Esophagus muscularis mucosa (tissue), 4 donors: ENCODE data around the gene CATSPER4. TPM values are rescaled to one million over a fixed set of nuclear protein-coding genes. Genes with fewer than 3 reads are reported as not detected.

Source experiments
- DNase-seq: peaks from one replicate; pipeline ENCODE4 v3.0.0-alpha.2; 2017; ENCODE audit errors: extremely low spot score
- H3K27ac ChIP-seq, 4 donors: fragments of 200-600 bp; sonication (generic); replicated peaks in 1 of 4; 1 replicate in 3 of 4; 2 replicates in 1 of 4; pipeline ENCODE4 v1.5.1; 2016 to 2019; ENCODE audit warnings: mild to moderate bottlenecking in 1 of 4
- H3K27me3 ChIP-seq, 4 donors: fragments of 200-600 bp; sonication (generic); one replicate each; pipeline versions ENCODE4 v1.5.1 to v1.6.0; 2016 to 2019
- H3K36me3 ChIP-seq, 4 donors: fragments of 200-600 bp; sonication (generic); one replicate each; pipeline ENCODE4 v1.5.1; 2016 to 2019
- H3K4me1 ChIP-seq, 4 donors: fragments of 200-600 bp; sonication (generic); one replicate each; pipeline ENCODE4 v1.5.1; 2016 to 2019
- H3K4me3 ChIP-seq, 4 donors: fragments of 200-600 bp; sonication (generic); 1 replicate in 2 of 4; 2 replicates in 2 of 4; pipeline ENCODE4 v1.5.1; 2016 to 2019; ENCODE audit warnings: mild to moderate bottlenecking in 4 of 4, moderate library complexity in 1 of 4
- H3K9me3 ChIP-seq, 4 donors: fragments of 200-600 bp; sonication (generic); 1 replicate in 3 of 4; 2 replicates in 1 of 4; pipeline ENCODE4 v1.5.1; 2016 to 2019
- EP300 ChIP-seq: sonication (generic); formaldehyde crosslinking; IDR thresholded peaks from one replicate; pipeline ENCODE4 v1.6.1; 2017; ENCODE audit warnings: antibody characterized with exemption
- POLR2A ChIP-seq: fragments of 450-650 bp; IDR thresholded peaks from one replicate; pipeline ENCODE4 v1.6.1; 2017; ENCODE audit warnings: antibody characterized with exemption, moderate library complexity, mild to moderate bottlenecking, low read depth
- POLR2AphosphoS5 ChIP-seq, 2 donors: sonication (generic); formaldehyde crosslinking; IDR thresholded peaks; one replicate each; pipeline ENCODE4 v1.6.1; 2017; ENCODE audit warnings: antibody characterized with exemption in 2 of 2
- WGBS: methylation state at CpG from one replicate; pipeline ENCODE4 v1.1.5; 2018; 5-methylcytosine and 5-hydroxymethylcytosine counted together
- intact Hi-C: fragments of 100-400 bp; cut with DNase I; formaldehyde crosslinking; loops from one replicate; pipeline ENCODE4 v1.15.1; 2023
- total RNA-seq, 4 donors: library from RNA; depleted of rRNA; stranded (reverse); fragments of >200 nt; gene quantifications; one replicate each; pipeline versions ENCODE4 v1.1.0 to v1.2.1, GENCODE V29; 2016
- TF ChIP-seq, protein P1 (sequence below), 3 experiments: fragments of 200-600 bp in 2 of 3; fragments of 450-650 bp in 1 of 3; sonication (generic) in 2 of 3; IDR thresholded peaks; one replicate each; pipeline ENCODE4 v1.5.1; 2017 to 2019; ENCODE audit warnings: antibody characterized with exemption in 3 of 3, mild to moderate bottlenecking in 2 of 3, moderate library complexity in 1 of 3

Gene CATSPER4
- total RNA-seq, 4 donors from 2014 or later = not detected

DNA sequence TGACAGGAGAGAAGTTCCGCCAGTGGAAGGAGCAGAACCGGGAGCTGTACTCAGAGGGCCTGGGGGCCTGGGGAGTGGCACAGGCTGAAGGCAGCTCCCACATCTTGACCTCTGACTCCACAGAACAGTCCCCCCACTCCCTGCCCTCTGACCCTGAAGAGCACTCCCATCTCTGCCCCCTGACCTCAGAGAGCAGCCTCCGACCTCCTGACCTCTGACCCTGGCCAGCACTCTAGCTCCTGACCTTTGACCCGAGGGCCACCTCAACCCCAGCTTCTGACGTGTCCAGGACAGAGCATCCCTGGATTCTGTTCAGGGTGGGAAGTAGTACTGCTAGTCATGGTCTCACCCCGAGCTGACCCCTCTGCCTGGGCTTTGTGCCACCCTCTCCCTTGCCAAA, 1.1 kb upstream of the CATSPER4 start:
- intact Hi-C loops = no loop called here
- TF ChIP-seq, protein P1, sequence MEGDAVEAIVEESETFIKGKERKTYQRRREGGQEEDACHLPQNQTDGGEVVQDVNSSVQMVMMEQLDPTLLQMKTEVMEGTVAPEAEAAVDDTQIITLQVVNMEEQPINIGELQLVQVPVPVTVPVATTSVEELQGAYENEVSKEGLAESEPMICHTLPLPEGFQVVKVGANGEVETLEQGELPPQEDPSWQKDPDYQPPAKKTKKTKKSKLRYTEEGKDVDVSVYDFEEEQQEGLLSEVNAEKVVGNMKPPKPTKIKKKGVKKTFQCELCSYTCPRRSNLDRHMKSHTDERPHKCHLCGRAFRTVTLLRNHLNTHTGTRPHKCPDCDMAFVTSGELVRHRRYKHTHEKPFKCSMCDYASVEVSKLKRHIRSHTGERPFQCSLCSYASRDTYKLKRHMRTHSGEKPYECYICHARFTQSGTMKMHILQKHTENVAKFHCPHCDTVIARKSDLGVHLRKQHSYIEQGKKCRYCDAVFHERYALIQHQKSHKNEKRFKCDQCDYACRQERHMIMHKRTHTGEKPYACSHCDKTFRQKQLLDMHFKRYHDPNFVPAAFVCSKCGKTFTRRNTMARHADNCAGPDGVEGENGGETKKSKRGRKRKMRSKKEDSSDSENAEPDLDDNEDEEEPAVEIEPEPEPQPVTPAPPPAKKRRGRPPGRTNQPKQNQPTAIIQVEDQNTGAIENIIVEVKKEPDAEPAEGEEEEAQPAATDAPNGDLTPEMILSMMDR (IDR thresholded peaks at IDR 0.05) = no peak
- no peak for TF ChIP-seq POLR2AphosphoS5 (IDR thresholded peaks at IDR 0.05)
- no peak for DNase-seq
- H3K36me3 ChIP-seq = no peaks in the 10 kb centered on the region
- H3K27ac ChIP-seq = no peak overlapping the region
- H3K4me1 ChIP-seq = no peaks in the 10 kb centered on the region
- no peaks in the 10 kb centered on the region for H3K9me3 ChIP-seq
- H3K4me3 ChIP-seq = no peak overlapping the region
- WGBS = 73% methylated on average over 4 of the region's 6 CpGs
- H3K27me3 ChIP-seq = no peaks in the 10 kb centered on the region

DNA sequence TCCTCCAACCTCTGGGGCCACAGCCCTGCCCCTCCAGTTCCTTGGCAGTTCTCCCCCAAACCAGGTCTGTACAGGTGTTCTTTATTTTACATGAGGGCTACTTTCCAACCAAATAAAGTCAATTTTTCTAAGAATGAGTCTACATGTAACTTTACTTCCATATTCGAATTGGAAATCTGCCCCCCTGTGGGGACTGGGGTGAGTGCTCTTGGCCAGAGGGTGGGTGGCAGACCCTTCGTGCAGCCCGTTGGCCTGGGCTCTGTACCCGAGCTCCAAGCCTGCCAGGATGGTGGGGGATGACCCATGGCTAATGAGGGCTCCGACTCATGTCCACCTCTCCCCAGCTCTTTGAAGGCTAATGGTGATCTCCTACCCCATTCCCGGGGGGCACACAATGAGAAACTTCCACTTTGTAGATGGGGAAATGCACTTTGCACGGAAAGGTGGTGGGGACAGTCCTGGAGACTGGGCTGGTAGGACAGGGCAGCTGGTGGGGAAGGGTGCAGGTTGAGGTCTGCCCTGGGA, 589 bp upstream of the CATSPER4 start:
- H3K36me3 ChIP-seq = no peaks in the 10 kb centered on the region
- intact Hi-C loops = no loop called here
- no peak for DNase-seq
- TF ChIP-seq, protein P1 (IDR thresholded peaks at IDR 0.05) = no peak
- TF ChIP-seq EP300 (no peak), POLR2AphosphoS5 (IDR thresholded peaks at IDR 0.05) (no peak), POLR2A (no peak)
- H3K9me3 ChIP-seq = no peaks in the 10 kb centered on the region
- no peaks in the 10 kb centered on the region for H3K4me1 ChIP-seq
- no peak overlapping the region for H3K27ac ChIP-seq
- 87% methylated on average over 7 of the region's 7 CpGs for WGBS
- no peak overlapping the region for H3K4me3 ChIP-seq
- no peaks in the 10 kb centered on the region for H3K27me3 ChIP-seq

DNA sequence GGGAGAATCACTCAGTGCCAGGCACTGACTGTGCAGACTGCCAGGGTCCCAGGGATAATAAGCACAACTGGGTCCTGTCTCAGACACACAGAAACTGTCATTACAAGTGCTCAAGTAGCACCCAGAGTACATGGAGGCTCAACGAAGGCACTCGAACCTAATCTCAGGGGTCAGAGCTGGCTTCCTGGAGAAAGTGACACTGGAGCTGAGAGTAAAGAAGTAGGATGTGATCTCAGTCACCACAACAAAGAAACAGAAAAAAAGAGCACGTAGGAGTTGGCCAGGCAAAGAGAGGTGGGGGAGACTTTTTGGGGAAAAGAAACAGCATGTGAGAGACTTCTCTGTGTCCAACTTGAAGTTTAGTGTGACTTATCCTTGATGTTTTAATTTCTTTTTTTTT, 1.3 kb downstream of the CATSPER4 start:
- intact Hi-C loops = no loop called here
- Histone ChIP-seq H3K27ac (no peak overlapping the region), H3K9me3 (no peaks in the 10 kb centered on the region), H3K27me3 (no peaks in the 10 kb centered on the region), H3K4me1 (no peaks in the 10 kb centered on the region), H3K36me3 (no peaks in the 10 kb centered on the region), H3K4me3 (no peak overlapping the region)
- no peak for DNase-seq
- TF ChIP-seq POLR2A (no peak), POLR2AphosphoS5 (IDR thresholded peaks at IDR 0.05) (no peak), EP300 (no peak)
- TF ChIP-seq, protein P1 (IDR thresholded peaks at IDR 0.05) = no peak
- 55% methylated on average over 3 of the region's 3 CpGs for WGBS

DNA sequence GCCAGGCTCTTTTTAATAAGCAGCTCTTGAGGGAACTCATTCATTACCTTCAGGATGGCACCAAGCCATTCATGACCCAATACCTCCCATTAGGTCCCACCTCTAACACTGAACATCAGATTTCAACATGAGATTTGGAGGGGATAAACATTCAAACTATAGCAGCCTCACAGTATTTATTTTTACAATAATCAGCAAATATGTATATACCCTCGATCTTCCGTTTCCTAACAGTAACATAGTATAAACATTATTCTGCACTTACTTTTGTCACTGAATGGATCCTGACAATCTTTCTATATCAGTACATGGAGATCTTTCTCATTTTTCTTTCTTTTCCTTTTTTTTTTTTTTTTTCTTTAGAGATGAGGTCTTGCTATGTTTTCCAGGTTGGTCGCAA, 5.4 kb downstream of the CATSPER4 start:
- Histone ChIP-seq H3K4me3 (no peak overlapping the region), H3K27ac (no peak overlapping the region), H3K27me3 (peaks cover 0 to 14% (median 0%) of the 10 kb centered on the region in 4 donors), H3K4me1 (peaks cover 0 to under 1% (median 0%) of the 10 kb centered on the region in 4 donors), H3K9me3 (no peaks in the 10 kb centered on the region), H3K36me3 (no peaks in the 10 kb centered on the region)
- intact Hi-C loops = no loop called here
- WGBS = 61% methylated on average over 3 of the region's 3 CpGs
- DNase-seq = no peak
- TF ChIP-seq EP300 = no peak
- TF ChIP-seq POLR2A = no peak
- TF ChIP-seq, protein P1 (IDR thresholded peaks at IDR 0.05) = no peak
- TF ChIP-seq POLR2AphosphoS5 (IDR thresholded peaks at IDR 0.05) = no peak

DNA sequence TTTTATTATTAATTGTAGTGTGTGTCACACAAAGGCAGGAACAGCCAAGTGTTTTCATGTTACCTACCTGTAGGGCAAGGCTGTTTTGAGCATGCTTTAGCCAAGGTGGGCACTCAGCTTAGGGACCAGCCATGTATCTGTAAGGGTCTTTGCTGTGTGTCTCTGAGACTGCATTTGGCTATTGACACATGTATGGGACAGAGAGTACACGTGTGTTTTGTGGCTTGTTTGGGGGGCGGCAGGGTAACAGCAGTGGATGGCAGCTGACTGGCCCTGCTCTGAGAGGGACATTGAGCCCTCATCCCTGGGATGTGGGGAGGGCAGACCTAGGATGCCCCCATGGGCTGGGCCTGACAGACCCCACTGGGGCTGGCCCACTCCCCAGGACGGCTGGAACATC, 6.9 kb downstream of the CATSPER4 start:
- no peak overlapping the region for H3K4me3 ChIP-seq
- intact Hi-C loops = no loop called here
- TF ChIP-seq, protein P1 (IDR thresholded peaks at IDR 0.05) = no peak
- TF ChIP-seq EP300 (no peak), POLR2AphosphoS5 (IDR thresholded peaks at IDR 0.05) (no peak), POLR2A (no peak)
- H3K9me3 ChIP-seq = no peaks in the 10 kb centered on the region
- DNase-seq = no peak
- peaks cover 0 to 18% (median 0%) of the 10 kb centered on the region in 4 donors for H3K27me3 ChIP-seq
- WGBS = 81% methylated on average over 3 of the region's 3 CpGs
- no peaks in the 10 kb centered on the region for H3K36me3 ChIP-seq
- H3K27ac ChIP-seq = no peak overlapping the region
- peaks cover 0 to 7% (median 2%) of the 10 kb centered on the region in 4 donors for H3K4me1 ChIP-seq
